ENCODE measurements around the gene CACNA1I.

DNA sequence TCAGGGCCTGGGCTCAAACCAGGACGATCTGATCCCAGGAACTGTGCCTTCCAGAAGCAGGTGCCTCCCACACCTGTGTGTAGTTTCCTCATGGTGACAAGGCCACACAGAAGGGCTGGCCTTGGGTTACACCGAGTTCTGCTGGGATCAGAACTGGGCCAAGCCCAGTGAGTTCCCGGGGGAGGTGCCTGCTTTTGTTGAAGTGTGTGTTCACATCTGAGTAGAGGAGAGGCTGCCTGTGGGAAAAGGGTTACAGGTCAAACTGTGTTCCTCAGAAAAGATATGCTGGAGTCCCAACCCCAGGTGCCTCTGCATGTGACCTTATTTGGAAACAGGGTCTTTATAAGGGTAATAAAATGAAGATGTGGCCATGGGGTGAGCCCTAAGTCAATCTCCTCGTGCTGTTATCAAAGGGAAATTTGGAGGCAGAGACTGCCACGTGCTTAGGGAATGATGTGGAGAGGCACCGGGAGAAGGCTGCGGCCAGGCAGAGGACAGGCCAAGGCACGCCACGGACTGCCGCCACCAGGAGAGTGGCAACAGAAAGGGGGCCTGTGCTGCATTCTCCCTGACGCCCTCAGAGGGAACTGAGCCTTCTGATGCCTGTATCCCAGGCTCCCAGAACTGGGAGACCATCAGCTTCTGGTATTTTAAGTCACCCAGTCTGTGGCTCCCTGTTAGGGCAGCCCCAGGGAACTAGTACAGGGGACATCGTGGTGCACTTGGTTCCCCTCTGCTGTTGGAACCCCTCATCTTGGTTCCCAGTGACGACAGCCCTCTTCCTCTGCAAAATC is 158.8 kb downstream of the CACNA1I start:
- TF ChIP-seq POLR2A (IDR thresholded peaks at IDR 0.05): no peak
- TF ChIP-seq, protein P1, sequence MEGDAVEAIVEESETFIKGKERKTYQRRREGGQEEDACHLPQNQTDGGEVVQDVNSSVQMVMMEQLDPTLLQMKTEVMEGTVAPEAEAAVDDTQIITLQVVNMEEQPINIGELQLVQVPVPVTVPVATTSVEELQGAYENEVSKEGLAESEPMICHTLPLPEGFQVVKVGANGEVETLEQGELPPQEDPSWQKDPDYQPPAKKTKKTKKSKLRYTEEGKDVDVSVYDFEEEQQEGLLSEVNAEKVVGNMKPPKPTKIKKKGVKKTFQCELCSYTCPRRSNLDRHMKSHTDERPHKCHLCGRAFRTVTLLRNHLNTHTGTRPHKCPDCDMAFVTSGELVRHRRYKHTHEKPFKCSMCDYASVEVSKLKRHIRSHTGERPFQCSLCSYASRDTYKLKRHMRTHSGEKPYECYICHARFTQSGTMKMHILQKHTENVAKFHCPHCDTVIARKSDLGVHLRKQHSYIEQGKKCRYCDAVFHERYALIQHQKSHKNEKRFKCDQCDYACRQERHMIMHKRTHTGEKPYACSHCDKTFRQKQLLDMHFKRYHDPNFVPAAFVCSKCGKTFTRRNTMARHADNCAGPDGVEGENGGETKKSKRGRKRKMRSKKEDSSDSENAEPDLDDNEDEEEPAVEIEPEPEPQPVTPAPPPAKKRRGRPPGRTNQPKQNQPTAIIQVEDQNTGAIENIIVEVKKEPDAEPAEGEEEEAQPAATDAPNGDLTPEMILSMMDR (IDR thresholded peaks at IDR 0.05): no peak
